ENCODE results near the gene LCP1.

DNA sequence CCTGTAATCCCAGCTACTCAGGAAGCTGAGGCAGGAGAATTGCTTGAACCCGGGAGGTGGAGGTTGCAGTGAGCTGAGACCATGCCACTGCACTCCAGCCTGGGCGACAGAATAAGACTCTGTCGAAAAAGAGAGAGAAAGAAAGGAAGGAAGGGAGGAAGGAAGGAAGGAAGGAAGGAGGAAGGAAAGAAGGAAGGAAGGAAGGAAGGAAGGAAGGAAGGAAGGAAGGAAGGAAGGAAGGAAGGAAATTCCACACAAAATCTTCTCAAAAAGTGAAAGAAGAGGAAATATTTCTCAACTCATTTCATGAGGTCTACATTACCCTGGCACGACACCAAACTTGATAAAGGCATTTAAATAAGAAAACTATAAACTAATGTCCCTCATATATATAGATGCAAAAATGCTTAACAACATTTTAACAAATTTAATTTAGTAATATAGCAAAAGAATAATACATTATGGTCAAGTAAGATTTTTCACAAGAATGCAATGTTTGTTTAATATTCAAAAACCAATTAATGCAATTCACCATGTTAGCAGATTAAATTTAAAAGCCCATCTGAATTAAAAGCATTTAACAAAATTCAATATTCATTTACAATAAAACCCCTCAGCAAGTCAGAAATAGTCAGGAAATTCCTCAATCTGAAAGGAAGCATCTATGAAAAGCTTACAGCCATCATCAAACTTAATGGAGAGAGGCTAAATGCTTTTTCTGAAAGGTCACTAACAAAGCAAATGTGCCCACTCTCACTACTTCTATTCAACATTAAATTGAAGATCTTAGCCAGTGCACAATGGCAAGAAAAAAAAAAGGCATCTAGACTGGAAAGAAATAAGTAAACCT, 65.1 kb downstream of the LCP1 start:
- TF ChIP-seq, protein P1, sequence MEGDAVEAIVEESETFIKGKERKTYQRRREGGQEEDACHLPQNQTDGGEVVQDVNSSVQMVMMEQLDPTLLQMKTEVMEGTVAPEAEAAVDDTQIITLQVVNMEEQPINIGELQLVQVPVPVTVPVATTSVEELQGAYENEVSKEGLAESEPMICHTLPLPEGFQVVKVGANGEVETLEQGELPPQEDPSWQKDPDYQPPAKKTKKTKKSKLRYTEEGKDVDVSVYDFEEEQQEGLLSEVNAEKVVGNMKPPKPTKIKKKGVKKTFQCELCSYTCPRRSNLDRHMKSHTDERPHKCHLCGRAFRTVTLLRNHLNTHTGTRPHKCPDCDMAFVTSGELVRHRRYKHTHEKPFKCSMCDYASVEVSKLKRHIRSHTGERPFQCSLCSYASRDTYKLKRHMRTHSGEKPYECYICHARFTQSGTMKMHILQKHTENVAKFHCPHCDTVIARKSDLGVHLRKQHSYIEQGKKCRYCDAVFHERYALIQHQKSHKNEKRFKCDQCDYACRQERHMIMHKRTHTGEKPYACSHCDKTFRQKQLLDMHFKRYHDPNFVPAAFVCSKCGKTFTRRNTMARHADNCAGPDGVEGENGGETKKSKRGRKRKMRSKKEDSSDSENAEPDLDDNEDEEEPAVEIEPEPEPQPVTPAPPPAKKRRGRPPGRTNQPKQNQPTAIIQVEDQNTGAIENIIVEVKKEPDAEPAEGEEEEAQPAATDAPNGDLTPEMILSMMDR (IDR thresholded peaks at IDR 0.05; ENCODE audit: insufficient read depth, low read length), result no peak
- no peak for TF ChIP-seq POLR2AphosphoS5 (IDR thresholded peaks at IDR 0.05; ENCODE audit: low read depth)
- TF ChIP-seq, protein P2, sequence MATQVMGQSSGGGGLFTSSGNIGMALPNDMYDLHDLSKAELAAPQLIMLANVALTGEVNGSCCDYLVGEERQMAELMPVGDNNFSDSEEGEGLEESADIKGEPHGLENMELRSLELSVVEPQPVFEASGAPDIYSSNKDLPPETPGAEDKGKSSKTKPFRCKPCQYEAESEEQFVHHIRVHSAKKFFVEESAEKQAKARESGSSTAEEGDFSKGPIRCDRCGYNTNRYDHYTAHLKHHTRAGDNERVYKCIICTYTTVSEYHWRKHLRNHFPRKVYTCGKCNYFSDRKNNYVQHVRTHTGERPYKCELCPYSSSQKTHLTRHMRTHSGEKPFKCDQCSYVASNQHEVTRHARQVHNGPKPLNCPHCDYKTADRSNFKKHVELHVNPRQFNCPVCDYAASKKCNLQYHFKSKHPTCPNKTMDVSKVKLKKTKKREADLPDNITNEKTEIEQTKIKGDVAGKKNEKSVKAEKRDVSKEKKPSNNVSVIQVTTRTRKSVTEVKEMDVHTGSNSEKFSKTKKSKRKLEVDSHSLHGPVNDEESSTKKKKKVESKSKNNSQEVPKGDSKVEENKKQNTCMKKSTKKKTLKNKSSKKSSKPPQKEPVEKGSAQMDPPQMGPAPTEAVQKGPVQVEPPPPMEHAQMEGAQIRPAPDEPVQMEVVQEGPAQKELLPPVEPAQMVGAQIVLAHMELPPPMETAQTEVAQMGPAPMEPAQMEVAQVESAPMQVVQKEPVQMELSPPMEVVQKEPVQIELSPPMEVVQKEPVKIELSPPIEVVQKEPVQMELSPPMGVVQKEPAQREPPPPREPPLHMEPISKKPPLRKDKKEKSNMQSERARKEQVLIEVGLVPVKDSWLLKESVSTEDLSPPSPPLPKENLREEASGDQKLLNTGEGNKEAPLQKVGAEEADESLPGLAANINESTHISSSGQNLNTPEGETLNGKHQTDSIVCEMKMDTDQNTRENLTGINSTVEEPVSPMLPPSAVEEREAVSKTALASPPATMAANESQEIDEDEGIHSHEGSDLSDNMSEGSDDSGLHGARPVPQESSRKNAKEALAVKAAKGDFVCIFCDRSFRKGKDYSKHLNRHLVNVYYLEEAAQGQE (IDR thresholded peaks at IDR 0.05; ENCODE audit: insufficient replicate concordance, low read depth), result no peak

Measured in HL-60 (cell line).